CD4-positive, alpha-beta T cell treated with Interferon alpha-2 for 1 hour (primary cell): ENCODE measurements around the gene IGFBPL1.
A peak's percentile ranks its signal among the peaks of the same experiment; 100 is the strongest.

Experiments used
- DNase-seq, 2 donors: peaks; one replicate each; pipeline ENCODE4 v3.0.0-alpha.2; 2020 to 2022

Gene IGFBPL1

GRCh38 chr9:38376021-38376670 lies 48.1 kb downstream of the IGFBPL1 start:
- DNase-seq, result no peak

- no peak for DNase-seq
These were observed 48.7 kb downstream of the IGFBPL1 start for GRCh38 chr9:38375572-38375963.

GRCh38 chr9:38374847-38375571 lies 49.2 kb downstream of the IGFBPL1 start:
- no peak for DNase-seq

GRCh38 chr9:38373679-38374078 lies 50.6 kb downstream of the IGFBPL1 start:
- DNase-seq, result no peak

GRCh38 chr9:38372762-38373619 lies 51.3 kb downstream of the IGFBPL1 start:
- no peak for DNase-seq

- peak in 1 of 2 donors; percentile 41 for DNase-seq
These were observed 52.8 kb downstream of the IGFBPL1 start for GRCh38 chr9:38371495-38371894.

- DNase-seq, result no peak
These were observed 54.1 kb downstream of the IGFBPL1 start for GRCh38 chr9:38370176-38370575.

- DNase-seq, result no peak
These were observed 55.5 kb downstream of the IGFBPL1 start for GRCh38 chr9:38368731-38369130.

GRCh38 chr9:38367898-38368297 lies 56.4 kb downstream of the IGFBPL1 start:
- DNase-seq, result no peak

- DNase-seq, result no peak
These were observed 60.7 kb downstream of the IGFBPL1 start for GRCh38 chr9:38363589-38363925.

GRCh38 chr9:38362852-38363588 lies 61.2 kb downstream of the IGFBPL1 start:
- peak; percentile 18 to 29 for DNase-seq

- no peak for DNase-seq
These were observed 62.8 kb downstream of the IGFBPL1 start for GRCh38 chr9:38361473-38361850.

GRCh38 chr9:38360839-38361472 lies 63.3 kb downstream of the IGFBPL1 start:
- DNase-seq, result no peak

- no peak for DNase-seq
These were observed 64.4 kb downstream of the IGFBPL1 start for GRCh38 chr9:38359689-38360385.

GRCh38 chr9:38359297-38359653 lies 65.0 kb downstream of the IGFBPL1 start:
- DNase-seq, result no peak

GRCh38 chr9:38358390-38359296 lies 65.6 kb downstream of the IGFBPL1 start:
- DNase-seq, result no peak

- no peak for DNase-seq
These were observed 66.7 kb downstream of the IGFBPL1 start for GRCh38 chr9:38357350-38358114.

- no peak for DNase-seq
These were observed 67.4 kb downstream of the IGFBPL1 start for GRCh38 chr9:38356851-38357250.
